Stimulated activated CD4-positive, alpha-beta T cell treated with anti-CD3 and anti-CD28 coated beads, TNF-alpha, amount 100 ng/mL, for 4 hours (primary cell): ENCODE data around the gene NTRK2.
"Not testable (repeated sequence)": the region's sequence is repeated elsewhere in the genome, so short reads cannot be mapped to it uniquely, and the experiment has no call there.

ENCODE experiments used
- DNase-seq, 3 experiments: peaks; one replicate each; pipeline ENCODE4 v3.0.0-alpha.2; 2020; ENCODE audit warnings: low read depth in 3 of 3

The NTRK2 gene

GRCh38 chr9:85062385-85063022 is 393.0 kb downstream of the NTRK2 start:
- DNase-seq = no peak

GRCh38 chr9:85064811-85065371 is 395.4 kb downstream of the NTRK2 start:
- DNase-seq = no peak

DNA sequence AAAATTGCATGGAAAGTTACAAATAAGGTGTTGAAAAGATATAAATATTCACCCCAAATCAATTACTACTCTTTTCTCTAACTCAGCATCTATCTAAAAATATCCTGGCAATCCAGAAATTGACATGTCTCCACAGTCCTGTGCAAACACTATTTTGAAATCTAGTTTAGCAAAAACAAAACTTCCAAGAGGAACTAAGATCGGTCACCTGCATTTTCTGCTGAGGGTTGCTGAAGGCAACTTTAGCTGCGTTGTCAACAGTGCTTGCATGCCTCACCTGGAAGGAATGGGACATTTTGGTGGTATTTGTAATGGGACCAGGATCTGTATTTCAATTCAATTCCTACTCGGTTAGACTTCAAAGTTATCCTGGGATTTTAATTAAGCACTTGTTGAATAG is 398.3 kb downstream of the NTRK2 start:
- no peak for DNase-seq

DNA sequence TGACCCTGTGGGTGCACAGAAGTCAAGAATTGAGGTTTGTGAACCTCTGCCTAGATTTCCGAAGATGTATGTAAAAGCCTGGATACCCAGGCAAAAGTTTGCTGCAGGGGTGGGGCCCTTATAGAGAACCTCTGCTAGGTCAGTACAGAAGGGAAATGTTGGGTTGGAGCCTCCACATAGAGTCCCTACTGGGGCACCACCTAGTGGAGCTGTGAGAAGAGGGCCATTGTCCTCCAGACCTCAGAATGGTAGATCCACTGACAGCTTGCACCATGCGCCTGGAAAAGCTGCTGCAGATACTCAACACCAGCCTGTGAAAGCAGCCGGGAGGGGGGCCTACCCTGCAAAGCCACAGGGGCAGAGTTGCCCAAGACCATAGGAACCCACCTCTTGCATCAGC is 399.9 kb downstream of the NTRK2 start:
- DNase-seq = not testable (repeated sequence)
